ENCODE measurements around the gene ZNF385D. TPM values are rescaled to one million over a fixed set of nuclear protein-coding genes. Genes with fewer than 3 reads are reported as not detected.

ZNF385D gene
- total RNA-seq, 1 experiment from 2014 or later, result 9.6 TPM

DNA sequence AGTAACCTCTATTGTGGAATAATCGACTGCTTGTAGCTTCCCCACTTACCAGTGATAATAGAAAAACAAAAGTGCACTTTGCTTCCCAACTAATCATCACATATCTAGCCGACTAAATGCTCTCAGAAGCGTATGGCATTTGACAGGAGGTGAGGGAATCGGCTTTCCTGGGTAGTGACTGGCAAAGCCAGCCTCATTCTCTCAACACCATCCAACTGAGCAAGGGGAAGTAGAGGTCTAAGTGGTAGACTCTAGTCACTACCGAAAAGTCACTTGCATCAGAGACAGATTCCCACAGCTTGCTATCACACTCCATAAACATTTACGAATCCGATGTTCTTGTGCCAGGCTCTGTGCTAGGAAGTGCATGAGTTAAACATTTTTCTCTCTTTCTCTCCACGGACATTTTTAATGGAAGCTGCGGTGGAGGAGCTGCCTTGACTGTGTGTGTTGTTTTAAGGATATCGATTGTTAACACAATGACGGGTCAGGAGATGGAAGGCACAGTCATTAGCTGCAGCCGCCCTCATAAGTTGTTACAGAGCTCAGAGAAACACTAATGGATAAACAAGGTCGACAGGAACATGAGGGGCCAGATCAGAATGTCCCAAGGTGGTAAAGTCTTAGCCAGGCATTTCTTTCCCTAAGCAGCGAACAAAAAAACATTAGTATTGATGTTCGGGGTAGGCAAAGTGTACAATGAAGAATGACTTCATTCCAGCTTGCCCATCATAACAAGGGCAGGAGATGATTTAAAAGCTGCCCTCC lies 11.9 kb downstream of the ZNF385D start:
- Mint-ChIP-seq H3K27me3 (ENCODE audit: low read depth) (no peaks in the 10 kb centered on the region), H3K27ac (no peak overlapping the region), H3K4me3 (no peak overlapping the region), H3K36me3 (peaks cover 12% of the 10 kb centered on the region), H3K9me3 (peaks cover 13% of the 10 kb centered on the region), H3K4me1 (peaks cover 7% of the 10 kb centered on the region)
- ChIA-PET POLR2A (no interaction called here), CTCF (no interaction called here)
- ATAC-seq (no peak), DNase-seq (ENCODE audit: low spot score) (no peak)
- no peak for TF ChIP-seq FOXJ3 (CRISPR knock-in tag; IDR thresholded peaks at IDR 0.05; ENCODE audit: borderline replicate concordance)
- TF ChIP-seq, protein P1, sequence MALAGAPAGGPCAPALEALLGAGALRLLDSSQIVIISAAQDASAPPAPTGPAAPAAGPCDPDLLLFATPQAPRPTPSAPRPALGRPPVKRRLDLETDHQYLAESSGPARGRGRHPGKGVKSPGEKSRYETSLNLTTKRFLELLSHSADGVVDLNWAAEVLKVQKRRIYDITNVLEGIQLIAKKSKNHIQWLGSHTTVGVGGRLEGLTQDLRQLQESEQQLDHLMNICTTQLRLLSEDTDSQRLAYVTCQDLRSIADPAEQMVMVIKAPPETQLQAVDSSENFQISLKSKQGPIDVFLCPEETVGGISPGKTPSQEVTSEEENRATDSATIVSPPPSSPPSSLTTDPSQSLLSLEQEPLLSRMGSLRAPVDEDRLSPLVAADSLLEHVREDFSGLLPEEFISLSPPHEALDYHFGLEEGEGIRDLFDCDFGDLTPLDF (CRISPR knock-in tag; IDR thresholded peaks at IDR 0.05), result no peak
- TF ChIP-seq JUN (CRISPR knock-in tag; IDR thresholded peaks at IDR 0.05), result no peak
- no peak for TF ChIP-seq FOXK1 (CRISPR knock-in tag; IDR thresholded peaks at IDR 0.05)
- no peak for TF ChIP-seq SP1 (CRISPR knock-in tag; conservative IDR thresholded peaks at IDR 0.05)

DNA sequence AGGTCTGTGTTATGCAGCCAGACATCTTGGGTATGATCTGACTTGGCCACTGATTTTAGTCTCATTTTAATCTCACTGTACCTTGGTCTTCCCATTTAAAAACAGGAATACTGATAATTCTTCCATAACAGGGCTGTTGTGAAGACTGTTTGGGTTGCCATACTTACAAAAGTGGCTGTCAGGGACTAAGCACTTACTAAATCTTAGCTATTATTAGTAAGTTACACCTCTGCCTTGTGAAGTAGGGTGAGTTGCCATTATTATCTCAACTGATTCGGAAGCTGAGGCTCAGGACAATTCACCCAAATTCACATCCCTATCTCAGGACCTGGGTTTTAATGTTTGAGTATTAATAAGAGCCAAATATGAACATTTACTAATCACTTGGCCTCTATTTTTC lies 12.7 kb downstream of the ZNF385D start:
- H3K9me3 Mint-ChIP-seq, result peaks cover 4% of the 10 kb centered on the region
- ChIA-PET POLR2A (no interaction called here), CTCF (no interaction called here)
- no peaks in the 10 kb centered on the region for H3K27me3 Mint-ChIP-seq (ENCODE audit: low read depth)
- TF ChIP-seq TEAD1 (CRISPR knock-in tag; IDR thresholded peaks at IDR 0.05) (no peak), ZNF121 (CRISPR knock-in tag; IDR thresholded peaks at IDR 0.05) (no peak), ZNF396 (CRISPR knock-in tag; IDR thresholded peaks at IDR 0.05; ENCODE audit: borderline replicate concordance) (no peak), ZNF416 (CRISPR knock-in tag; IDR thresholded peaks at IDR 0.05) (no peak), FOXJ3 (CRISPR knock-in tag; IDR thresholded peaks at IDR 0.05; ENCODE audit: borderline replicate concordance) (no peak), SP1 (CRISPR knock-in tag; conservative IDR thresholded peaks at IDR 0.05) (no peak), FOXK1 (CRISPR knock-in tag; IDR thresholded peaks at IDR 0.05) (no peak), NFATC4 (CRISPR knock-in tag; IDR thresholded peaks at IDR 0.05) (no peak), RELA (CRISPR knock-in tag; IDR thresholded peaks at IDR 0.05; ENCODE audit: borderline replicate concordance) (no peak), JAZF1 (CRISPR knock-in tag; IDR thresholded peaks at IDR 0.05) (no peak)
- TF ChIP-seq, protein P2, sequence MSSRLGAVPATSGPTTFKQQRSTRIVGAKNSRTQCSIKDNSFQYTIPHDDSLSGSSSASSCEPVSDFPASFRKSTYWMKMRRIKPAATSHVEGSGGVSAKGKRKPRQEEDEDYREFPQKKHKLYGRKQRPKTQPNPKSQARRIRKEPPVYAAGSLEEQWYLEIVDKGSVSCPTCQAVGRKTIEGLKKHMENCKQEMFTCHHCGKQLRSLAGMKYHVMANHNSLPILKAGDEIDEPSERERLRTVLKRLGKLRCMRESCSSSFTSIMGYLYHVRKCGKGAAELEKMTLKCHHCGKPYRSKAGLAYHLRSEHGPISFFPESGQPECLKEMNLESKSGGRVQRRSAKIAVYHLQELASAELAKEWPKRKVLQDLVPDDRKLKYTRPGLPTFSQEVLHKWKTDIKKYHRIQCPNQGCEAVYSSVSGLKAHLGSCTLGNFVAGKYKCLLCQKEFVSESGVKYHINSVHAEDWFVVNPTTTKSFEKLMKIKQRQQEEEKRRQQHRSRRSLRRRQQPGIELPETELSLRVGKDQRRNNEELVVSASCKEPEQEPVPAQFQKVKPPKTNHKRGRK (CRISPR knock-in tag; IDR thresholded peaks at IDR 0.05; ENCODE audit: borderline replicate concordance), result no peak
- TF ChIP-seq, protein P3, sequence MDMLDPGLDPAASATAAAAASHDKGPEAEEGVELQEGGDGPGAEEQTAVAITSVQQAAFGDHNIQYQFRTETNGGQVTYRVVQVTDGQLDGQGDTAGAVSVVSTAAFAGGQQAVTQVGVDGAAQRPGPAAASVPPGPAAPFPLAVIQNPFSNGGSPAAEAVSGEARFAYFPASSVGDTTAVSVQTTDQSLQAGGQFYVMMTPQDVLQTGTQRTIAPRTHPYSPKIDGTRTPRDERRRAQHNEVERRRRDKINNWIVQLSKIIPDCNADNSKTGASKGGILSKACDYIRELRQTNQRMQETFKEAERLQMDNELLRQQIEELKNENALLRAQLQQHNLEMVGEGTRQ (CRISPR knock-in tag; IDR thresholded peaks at IDR 0.05), result no peak
- TF ChIP-seq, protein P4, sequence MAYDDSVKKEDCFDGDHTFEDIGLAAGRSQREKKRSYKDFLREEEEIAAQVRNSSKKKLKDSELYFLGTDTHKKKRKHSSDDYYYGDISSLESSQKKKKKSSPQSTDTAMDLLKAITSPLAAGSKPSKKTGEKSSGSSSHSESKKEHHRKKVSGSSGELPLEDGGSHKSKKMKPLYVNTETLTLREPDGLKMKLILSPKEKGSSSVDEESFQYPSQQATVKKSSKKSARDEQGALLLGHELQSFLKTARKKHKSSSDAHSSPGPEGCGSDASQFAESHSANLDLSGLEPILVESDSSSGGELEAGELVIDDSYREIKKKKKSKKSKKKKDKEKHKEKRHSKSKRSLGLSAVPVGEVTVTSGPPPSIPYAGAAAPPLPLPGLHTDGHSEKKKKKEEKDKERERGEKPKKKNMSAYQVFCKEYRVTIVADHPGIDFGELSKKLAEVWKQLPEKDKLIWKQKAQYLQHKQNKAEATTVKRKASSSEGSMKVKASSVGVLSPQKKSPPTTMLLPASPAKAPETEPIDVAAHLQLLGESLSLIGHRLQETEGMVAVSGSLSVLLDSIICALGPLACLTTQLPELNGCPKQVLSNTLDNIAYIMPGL (CRISPR knock-in tag; IDR thresholded peaks at IDR 0.05), result no peak
- TF ChIP-seq, protein P5, sequence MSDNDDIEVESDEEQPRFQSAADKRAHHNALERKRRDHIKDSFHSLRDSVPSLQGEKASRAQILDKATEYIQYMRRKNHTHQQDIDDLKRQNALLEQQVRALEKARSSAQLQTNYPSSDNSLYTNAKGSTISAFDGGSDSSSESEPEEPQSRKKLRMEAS (CRISPR knock-in tag; IDR thresholded peaks at IDR 0.05), result no peak
- TF ChIP-seq, protein P6, sequence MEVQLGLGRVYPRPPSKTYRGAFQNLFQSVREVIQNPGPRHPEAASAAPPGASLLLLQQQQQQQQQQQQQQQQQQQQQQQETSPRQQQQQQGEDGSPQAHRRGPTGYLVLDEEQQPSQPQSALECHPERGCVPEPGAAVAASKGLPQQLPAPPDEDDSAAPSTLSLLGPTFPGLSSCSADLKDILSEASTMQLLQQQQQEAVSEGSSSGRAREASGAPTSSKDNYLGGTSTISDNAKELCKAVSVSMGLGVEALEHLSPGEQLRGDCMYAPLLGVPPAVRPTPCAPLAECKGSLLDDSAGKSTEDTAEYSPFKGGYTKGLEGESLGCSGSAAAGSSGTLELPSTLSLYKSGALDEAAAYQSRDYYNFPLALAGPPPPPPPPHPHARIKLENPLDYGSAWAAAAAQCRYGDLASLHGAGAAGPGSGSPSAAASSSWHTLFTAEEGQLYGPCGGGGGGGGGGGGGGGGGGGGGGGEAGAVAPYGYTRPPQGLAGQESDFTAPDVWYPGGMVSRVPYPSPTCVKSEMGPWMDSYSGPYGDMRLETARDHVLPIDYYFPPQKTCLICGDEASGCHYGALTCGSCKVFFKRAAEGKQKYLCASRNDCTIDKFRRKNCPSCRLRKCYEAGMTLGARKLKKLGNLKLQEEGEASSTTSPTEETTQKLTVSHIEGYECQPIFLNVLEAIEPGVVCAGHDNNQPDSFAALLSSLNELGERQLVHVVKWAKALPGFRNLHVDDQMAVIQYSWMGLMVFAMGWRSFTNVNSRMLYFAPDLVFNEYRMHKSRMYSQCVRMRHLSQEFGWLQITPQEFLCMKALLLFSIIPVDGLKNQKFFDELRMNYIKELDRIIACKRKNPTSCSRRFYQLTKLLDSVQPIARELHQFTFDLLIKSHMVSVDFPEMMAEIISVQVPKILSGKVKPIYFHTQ (CRISPR knock-in tag; IDR thresholded peaks at IDR 0.05), result no peak
- TF ChIP-seq, protein P7, sequence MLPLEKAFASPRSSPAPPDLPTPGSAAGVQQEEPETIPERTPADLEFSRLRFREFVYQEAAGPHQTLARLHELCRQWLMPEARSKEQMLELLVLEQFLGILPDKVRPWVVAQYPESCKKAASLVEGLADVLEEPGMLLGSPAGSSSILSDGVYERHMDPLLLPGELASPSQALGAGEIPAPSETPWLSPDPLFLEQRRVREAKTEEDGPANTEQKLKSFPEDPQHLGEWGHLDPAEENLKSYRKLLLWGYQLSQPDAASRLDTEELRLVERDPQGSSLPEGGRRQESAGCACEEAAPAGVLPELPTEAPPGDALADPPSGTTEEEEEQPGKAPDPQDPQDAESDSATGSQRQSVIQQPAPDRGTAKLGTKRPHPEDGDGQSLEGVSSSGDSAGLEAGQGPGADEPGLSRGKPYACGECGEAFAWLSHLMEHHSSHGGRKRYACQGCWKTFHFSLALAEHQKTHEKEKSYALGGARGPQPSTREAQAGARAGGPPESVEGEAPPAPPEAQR (CRISPR knock-in tag; IDR thresholded peaks at IDR 0.05), result no peak
- no peak for ATAC-seq
- no peak for DNase-seq (ENCODE audit: low spot score)
- H3K36me3 Mint-ChIP-seq, result peaks cover 5% of the 10 kb centered on the region
- no peak overlapping the region for H3K4me3 Mint-ChIP-seq
- no peak overlapping the region for H3K27ac Mint-ChIP-seq
- peaks cover 7% of the 10 kb centered on the region for H3K4me1 Mint-ChIP-seq
